GM23338 (cell line): Measurements from ENCODE around the gene ZNF488.

Experiments used
- CREB1 ChIP-seq: fragments of 250-450 bp; sonication (Bioruptor Pico); IDR thresholded peaks from 2 replicates; pipeline ENCODE4 v1.5.0; 2020; ENCODE audit warnings: low read depth, mild to moderate bottlenecking, moderate library complexity
- CTCF ChIP-seq, 2 experiments: fragments of 200-600 bp in 1 of 2; sonication (generic) in 1 of 2; conservative IDR thresholded peaks; 2 replicates each; pipeline versions ENCODE4 v1.5.1 to v1.6.1; 2016 to 2017; ENCODE audit warnings: antibody characterized with exemption in 2 of 2, low read depth in 2 of 2, mild to moderate bottlenecking in 2 of 2, moderate library complexity in 1 of 2
- ETS1 ChIP-seq: IDR thresholded peaks from 2 replicates; pipeline ENCODE4 v1.6.1; 2016; ENCODE audit warnings: antibody characterized with exemption
- EZH2 ChIP-seq: fragments of 200-600 bp; sonication (generic); IDR thresholded peaks from one replicate; pipeline ENCODE4 v1.8.0; 2017; ENCODE audit warnings: antibody characterized with exemption, mild to moderate bottlenecking, low read depth; ENCODE audit not compliant: unreplicated experiment
- EZH2phosphoT487 ChIP-seq: fragments of 200-600 bp; sonication (generic); IDR thresholded peaks from one replicate; pipeline ENCODE4 v1.8.1; 2018; ENCODE audit warnings: antibody characterized with exemption; ENCODE audit not compliant: unreplicated experiment
- JUNB ChIP-seq: IDR thresholded peaks from one replicate; pipeline ENCODE4 v1.6.1; 2016; ENCODE audit warnings: antibody characterized with exemption; ENCODE audit not compliant: unreplicated experiment
- NANOG ChIP-seq: IDR thresholded peaks from 2 replicates; pipeline ENCODE4 v1.6.1; 2016; ENCODE audit warnings: antibody characterized with exemption, borderline replicate concordance
- POLR2AphosphoS5 ChIP-seq: IDR thresholded peaks from 2 replicates; pipeline ENCODE4 v1.6.1; 2016; ENCODE audit warnings: antibody characterized with exemption, low read depth
- REST ChIP-seq: IDR thresholded peaks from one replicate; pipeline ENCODE4 v1.6.1; 2018; ENCODE audit warnings: antibody characterized with exemption; ENCODE audit not compliant: unreplicated experiment
- STAT1 ChIP-seq: IDR thresholded peaks from one replicate; pipeline ENCODE4 v1.6.1; 2016; ENCODE audit warnings: antibody characterized with exemption; ENCODE audit not compliant: unreplicated experiment
- ZNF331 ChIP-seq: fragments of 250-450 bp; sonication (Bioruptor Pico); IDR thresholded peaks from 2 replicates; pipeline ENCODE4 v1.5.0; 2020; ENCODE audit warnings: low read depth, mild to moderate bottlenecking, moderate library complexity

GRCh38 chr10:47349516-47349915 lies 34.6 kb downstream of the ZNF488 start:
- no peak for TF ChIP-seq CTCF (conservative IDR thresholded peaks at IDR 0.05; ENCODE audit: low read depth in 2 of 2)
- TF ChIP-seq POLR2AphosphoS5: no peak
- TF ChIP-seq ZNF331 (CRISPR knock-in tag): no peak
- TF ChIP-seq EZH2phosphoT487: no peak
- TF ChIP-seq EZH2: no peak
- TF ChIP-seq CREB1 (CRISPR knock-in tag): no peak
- no peak for TF ChIP-seq ETS1
- TF ChIP-seq NANOG: no peak
- TF ChIP-seq REST: no peak
- TF ChIP-seq JUNB: no peak
- no peak for TF ChIP-seq STAT1
